Calu3 (cell line): ENCODE results near the gene WDFY2. TPM values are rescaled to one million over a fixed set of nuclear protein-coding genes. Genes with fewer than 3 reads are reported as not detected.
"Not testable (repeated sequence)": the region's sequence is repeated elsewhere in the genome, so short reads cannot be mapped to it uniquely, and the experiment has no call there.

Experiments used
- BruUV-seq: library from RNA; stranded (reverse); fragments of 400-500 nt; replicated peaks from 2 replicates; lab custom pipeline; 2021; lab: Mats Ljungman, UMichigan
- CTCF ChIA-PET: fragments of 300-600 bp; sonication (Branson Sonifier 250); formaldehyde crosslinking; loops from one replicate; lab custom pipeline; 2022; ENCODE audit warnings: antibody characterized with exemption; lab: Charles Lee
- DNase-seq: peaks from one replicate; pipeline ENCODE4 v3.0.0; 2022
- H3K27ac Mint-ChIP-seq: one replicate; pipeline ENCODE4 v1.8.0; 2022; ENCODE audit warnings: mixed read lengths; ENCODE audit not compliant: unreplicated experiment
- H3K27me3 Mint-ChIP-seq: one replicate; pipeline ENCODE4 v1.8.0; 2022; ENCODE audit warnings: mixed read lengths; ENCODE audit not compliant: unreplicated experiment
- H3K36me3 Mint-ChIP-seq: one replicate; pipeline ENCODE4 v1.8.0; 2022; ENCODE audit warnings: mild to moderate bottlenecking, moderate library complexity, mixed read lengths; ENCODE audit not compliant: insufficient read depth, unreplicated experiment
- H3K4me1 Mint-ChIP-seq: one replicate; pipeline ENCODE4 v1.8.0; 2022; ENCODE audit warnings: mild to moderate bottlenecking, low read depth, mixed read lengths; ENCODE audit not compliant: unreplicated experiment
- H3K4me3 Mint-ChIP-seq: one replicate; pipeline ENCODE4 v1.8.0; 2022; ENCODE audit warnings: mild to moderate bottlenecking, low read depth, moderate library complexity, mixed read lengths; ENCODE audit not compliant: unreplicated experiment
- H3K9me3 Mint-ChIP-seq: one replicate; pipeline ENCODE4 v1.8.0; 2022; ENCODE audit warnings: low read depth, mixed read lengths; ENCODE audit not compliant: unreplicated experiment
- intact Hi-C: fragments of 100-400 bp; cut with micrococcal nuclease; formaldehyde crosslinking; loops from one replicate; pipeline ENCODE4 v1.10.0; 2022; ENCODE audit not compliant: unreplicated experiment
- total RNA-seq: library from RNA; stranded (reverse); gene quantifications from 2 replicates; pipeline ENCODE4 v1.2.3, GENCODE V29; 2022
- TF ChIP-seq, protein P1 (sequence below): fragments of 200-600 bp; IDR thresholded peaks from one replicate; pipeline ENCODE4 v1.8.0; 2022; ENCODE audit warnings: antibody characterized with exemption; ENCODE audit not compliant: unreplicated experiment

The WDFY2 gene
- total RNA-seq, 1 experiment from 2014 or later, result 5.9 TPM

DNA sequence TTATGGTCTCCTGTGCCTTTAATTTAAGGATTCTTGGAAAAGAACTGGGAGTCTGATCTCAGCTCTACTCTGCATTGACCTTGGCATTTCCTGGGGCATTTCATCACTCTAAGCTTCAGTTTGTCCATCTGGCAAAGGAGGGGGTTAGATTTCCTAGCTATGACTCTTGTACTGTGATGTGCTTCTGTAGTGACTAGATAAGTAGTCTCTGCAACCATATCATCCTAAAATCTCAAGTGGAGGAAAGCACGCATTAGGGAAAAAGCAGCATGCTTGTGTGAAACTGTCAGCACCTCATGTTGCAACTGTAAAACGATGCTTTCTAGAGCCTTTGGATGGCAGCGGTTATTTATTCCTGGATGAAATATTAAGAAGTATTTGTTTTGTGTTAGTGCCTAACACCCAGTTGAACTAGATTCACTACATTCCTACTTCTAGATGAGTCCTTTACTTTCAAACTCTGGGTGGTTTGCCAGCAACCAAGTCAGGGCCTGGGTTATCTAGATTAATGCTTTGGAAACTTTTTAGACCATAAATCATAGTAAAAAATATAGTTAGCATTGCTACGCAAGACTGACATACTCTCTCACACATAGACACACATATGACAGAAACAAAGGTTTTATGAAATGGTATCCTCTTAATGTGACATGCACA is 6.8 kb downstream of the WDFY2 start:
- Mint-ChIP-seq H3K4me3 (peak overlapping the region; percentile 43), H3K9me3 (no peaks in the 10 kb centered on the region), H3K27me3 (no peaks in the 10 kb centered on the region), H3K36me3 (no peaks in the 10 kb centered on the region), H3K27ac (peak overlapping the region; percentile 33), H3K4me1 (peaks cover 13% of the 10 kb centered on the region)
- CTCF ChIA-PET, result no interaction called here
- no peak for DNase-seq
- BruUV-seq, result no TSS peak
- TF ChIP-seq, protein P1, sequence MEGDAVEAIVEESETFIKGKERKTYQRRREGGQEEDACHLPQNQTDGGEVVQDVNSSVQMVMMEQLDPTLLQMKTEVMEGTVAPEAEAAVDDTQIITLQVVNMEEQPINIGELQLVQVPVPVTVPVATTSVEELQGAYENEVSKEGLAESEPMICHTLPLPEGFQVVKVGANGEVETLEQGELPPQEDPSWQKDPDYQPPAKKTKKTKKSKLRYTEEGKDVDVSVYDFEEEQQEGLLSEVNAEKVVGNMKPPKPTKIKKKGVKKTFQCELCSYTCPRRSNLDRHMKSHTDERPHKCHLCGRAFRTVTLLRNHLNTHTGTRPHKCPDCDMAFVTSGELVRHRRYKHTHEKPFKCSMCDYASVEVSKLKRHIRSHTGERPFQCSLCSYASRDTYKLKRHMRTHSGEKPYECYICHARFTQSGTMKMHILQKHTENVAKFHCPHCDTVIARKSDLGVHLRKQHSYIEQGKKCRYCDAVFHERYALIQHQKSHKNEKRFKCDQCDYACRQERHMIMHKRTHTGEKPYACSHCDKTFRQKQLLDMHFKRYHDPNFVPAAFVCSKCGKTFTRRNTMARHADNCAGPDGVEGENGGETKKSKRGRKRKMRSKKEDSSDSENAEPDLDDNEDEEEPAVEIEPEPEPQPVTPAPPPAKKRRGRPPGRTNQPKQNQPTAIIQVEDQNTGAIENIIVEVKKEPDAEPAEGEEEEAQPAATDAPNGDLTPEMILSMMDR, result no peak
- intact Hi-C loops, result loop anchor here (5.0 kb wide), 3 partner anchors 51 to 139 kb away; partner anchors contain the start of gene INTS6

DNA sequence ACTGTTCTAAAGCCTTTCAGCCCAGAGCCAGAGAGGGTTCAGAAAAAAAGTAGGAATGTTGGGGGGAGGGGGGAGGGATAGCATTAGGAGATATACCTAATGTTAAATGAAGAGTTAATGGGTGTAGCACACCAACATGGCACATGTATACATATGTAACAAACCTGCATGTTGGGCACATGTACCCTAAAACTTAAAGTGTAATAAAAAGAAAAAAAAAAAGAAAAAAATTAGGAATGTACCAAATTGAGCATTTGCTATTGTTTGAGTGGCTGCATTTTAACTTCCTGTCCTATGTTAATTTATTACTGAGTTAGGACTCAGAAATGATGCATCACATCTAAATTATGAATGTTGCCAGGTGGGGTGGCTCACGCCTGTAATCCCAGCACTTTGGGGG is 7.7 kb downstream of the WDFY2 start:
- H3K36me3 Mint-ChIP-seq, BruUV-seq, CTCF ChIA-PET, H3K27ac Mint-ChIP-seq, DNase-seq, H3K27me3 Mint-ChIP-seq, H3K9me3 Mint-ChIP-seq, H3K4me3 Mint-ChIP-seq: not testable (repeated sequence)
- H3K4me1 Mint-ChIP-seq, result peaks cover 13% of the 10 kb centered on the region
- intact Hi-C loops, result loop anchor here (5.0 kb wide), 3 partner anchors 50 to 140 kb away; partner anchors contain the start of gene INTS6

DNA sequence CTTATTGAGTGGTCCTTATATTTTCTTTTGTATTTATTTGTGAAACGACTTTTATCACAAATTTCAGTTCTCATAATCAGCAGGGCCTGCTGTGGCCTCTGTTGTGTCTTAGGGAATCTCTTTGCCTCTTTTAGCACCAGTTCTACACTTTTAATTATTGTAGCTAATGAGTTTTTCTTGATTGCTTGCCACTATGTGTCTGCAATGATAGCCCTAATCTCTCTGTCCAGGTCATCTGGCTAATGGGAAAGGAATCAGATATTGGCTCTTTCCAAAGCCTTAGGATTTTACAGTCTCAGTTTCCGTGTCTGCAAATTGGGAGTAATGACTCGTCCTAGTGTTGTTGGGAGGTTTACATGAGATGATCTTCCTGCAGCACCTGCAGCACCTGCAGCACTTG is 10.2 kb downstream of the WDFY2 start:
- Mint-ChIP-seq H3K27ac (no peak overlapping the region), H3K4me3 (no peak overlapping the region), H3K4me1 (no peaks in the 10 kb centered on the region), H3K9me3 (no peaks in the 10 kb centered on the region), H3K36me3 (no peaks in the 10 kb centered on the region), H3K27me3 (no peaks in the 10 kb centered on the region)
- no peak for DNase-seq
- CTCF ChIA-PET, result no interaction called here
- TF ChIP-seq, protein P1, result no peak
- no TSS peak for BruUV-seq
- intact Hi-C loops, result loop anchor here (5.0 kb wide), 3 partner anchors 48 to 142 kb away; partner anchors contain the start of gene INTS6

DNA sequence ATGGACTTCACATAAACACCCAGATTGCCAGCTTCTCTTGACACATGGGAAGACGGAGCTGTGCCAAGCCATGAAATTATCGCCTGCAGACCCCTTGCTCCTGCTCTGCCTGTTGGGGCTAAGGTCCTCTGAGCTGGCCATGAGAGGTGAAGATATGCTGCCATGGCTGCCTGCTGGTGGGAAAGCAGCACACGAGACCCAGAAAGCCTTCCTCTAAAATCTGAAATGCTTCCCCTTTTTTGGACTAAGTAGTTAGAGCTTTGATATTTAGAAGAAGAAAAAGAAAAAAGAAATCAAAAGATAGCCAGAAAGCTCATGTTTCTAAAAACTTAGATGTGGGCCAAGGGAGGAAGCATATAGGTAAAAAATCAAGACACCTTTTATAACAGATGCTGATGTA is 11.2 kb downstream of the WDFY2 start:
- no peak overlapping the region for H3K4me3 Mint-ChIP-seq
- no peaks in the 10 kb centered on the region for H3K4me1 Mint-ChIP-seq
- H3K9me3 Mint-ChIP-seq, result no peaks in the 10 kb centered on the region
- TF ChIP-seq, protein P1, result no peak
- H3K27me3 Mint-ChIP-seq, result no peaks in the 10 kb centered on the region
- intact Hi-C loops, result no loop called here
- BruUV-seq, result no TSS peak
- CTCF ChIA-PET, result no interaction called here
- DNase-seq, result no peak
- no peak overlapping the region for H3K27ac Mint-ChIP-seq
- no peaks in the 10 kb centered on the region for H3K36me3 Mint-ChIP-seq

DNA sequence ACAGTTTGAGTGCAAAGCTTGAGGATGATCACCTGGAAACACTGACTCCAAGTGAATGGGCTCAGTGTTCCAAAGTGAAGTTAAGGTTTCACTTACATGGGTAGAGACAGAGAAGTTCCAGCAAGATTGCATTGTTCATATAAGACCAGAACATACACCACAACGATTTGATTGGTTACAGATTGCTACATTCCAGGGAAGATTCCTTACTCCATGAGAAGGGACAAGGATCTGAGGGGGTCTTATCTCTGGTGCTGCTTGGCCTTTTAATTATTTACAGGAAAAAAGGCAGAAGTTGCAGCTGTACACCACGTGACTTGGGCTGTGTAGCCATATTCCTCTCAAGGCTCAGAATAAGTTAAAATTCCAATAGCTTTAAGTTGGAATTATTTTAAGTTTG is 12.3 kb downstream of the WDFY2 start:
- no TSS peak for BruUV-seq
- no peak overlapping the region for H3K27ac Mint-ChIP-seq
- intact Hi-C loops, result no loop called here

More for the DNA sequence above, 12.3 kb downstream of the WDFY2 start:
- TF ChIP-seq, protein P1, result no peak
- Mint-ChIP-seq H3K9me3 (no peaks in the 10 kb centered on the region), H3K27me3 (no peaks in the 10 kb centered on the region), H3K36me3 (no peaks in the 10 kb centered on the region), H3K4me3 (no peak overlapping the region), H3K4me1 (no peaks in the 10 kb centered on the region)
- DNase-seq, result no peak
- CTCF ChIA-PET, result no interaction called here
